Gastroesophageal sphincter (tissue), 4 donors: Measurements from ENCODE around the gene CDRT4. TPM values are rescaled to one million over a fixed set of nuclear protein-coding genes. Genes with fewer than 3 reads are reported as not detected.

Experiments
- ATAC-seq: fragments of 150-250 bp; one replicate; pipeline ENCODE4 v1.9.1; 2016; ENCODE audit warnings: mild to moderate bottlenecking, moderate library complexity
- H3K27ac ChIP-seq, 4 donors: fragments of 200-600 bp; sonication (generic) in 3 of 4; 1 replicate in 3 of 4; 2 replicates in 1 of 4; pipeline ENCODE4 v1.5.1; 2016 to 2019
- H3K27me3 ChIP-seq: fragments of 200-600 bp; sonication (generic); one replicate; pipeline ENCODE4 v1.5.1; 2019
- H3K36me3 ChIP-seq, 2 donors: fragments of 200-600 bp; sonication (generic); one replicate each; pipeline ENCODE4 v1.5.1; 2019; ENCODE audit warnings: control low read depth in 1 of 2
- H3K4me1 ChIP-seq, 3 donors: fragments of 200-600 bp; sonication (generic); 1 replicate in 2 of 3; 2 replicates in 1 of 3; pipeline ENCODE4 v1.5.1; 2016 to 2019; ENCODE audit warnings: control low read depth in 2 of 3
- H3K4me3 ChIP-seq, 2 donors: fragments of 200-600 bp; sonication (generic); one replicate each; pipeline ENCODE4 v1.5.1; 2019; ENCODE audit warnings: mild to moderate bottlenecking in 1 of 2, moderate library complexity in 1 of 2
- H3K9me3 ChIP-seq, 3 donors: fragments of 200-600 bp; sonication (generic); one replicate each; pipeline ENCODE4 v1.5.1; 2017 to 2019; ENCODE audit warnings: control low read depth in 2 of 3
- CTCF ChIP-seq, 4 experiments: fragments of 200-600 bp in 2 of 4; fragments of 450-650 bp in 2 of 4; sonication (generic) in 1 of 4; IDR thresholded peaks; one replicate each; pipeline ENCODE4 v1.5.1; 2017 to 2019; ENCODE audit warnings: antibody characterized with exemption in 4 of 4, mild to moderate bottlenecking in 2 of 4, moderate library complexity in 2 of 4
- EP300 ChIP-seq: sonication (generic); formaldehyde crosslinking; IDR thresholded peaks from one replicate; pipeline ENCODE4 v1.6.1; 2017; ENCODE audit warnings: antibody characterized with exemption, mild to moderate bottlenecking
- POLR2A ChIP-seq, 2 donors: fragments of 450-650 bp; IDR thresholded peaks; one replicate each; pipeline ENCODE4 v1.6.1; 2017; ENCODE audit warnings: antibody characterized with exemption in 2 of 2, mild to moderate bottlenecking in 2 of 2, moderate library complexity in 1 of 2
- POLR2AphosphoS5 ChIP-seq: sonication (generic); formaldehyde crosslinking; IDR thresholded peaks from one replicate; pipeline ENCODE4 v1.6.1; 2017; ENCODE audit warnings: antibody characterized with exemption
- WGBS, 2 donors: methylation state at CpG; one replicate each; pipeline ENCODE4 v1.1.5; 2018; ENCODE audit warnings: low coverage in 1 of 2; 5-methylcytosine and 5-hydroxymethylcytosine counted together
- total RNA-seq, 4 donors: library from RNA; depleted of rRNA; stranded (reverse); fragments of >200 nt; gene quantifications; one replicate each; pipeline ENCODE4 v1.1.0, GENCODE V29; 2016

Gene CDRT4
- total RNA-seq, 4 donors from 2014 or later = 5.4 to 5.9 (median 5.5) TPM

- H3K9me3 ChIP-seq = no peaks in the 10 kb centered on the region
- TF ChIP-seq CTCF (IDR thresholded peaks at IDR 0.05) (no peak), POLR2A (IDR thresholded peaks at IDR 0.05) (no peak)
- no peak overlapping the region for H3K4me3 ChIP-seq
- H3K36me3 ChIP-seq = peaks cover 0 to 6% of the 10 kb centered on the region in 2 donors
- no peaks in the 10 kb centered on the region for H3K27me3 ChIP-seq
- peak overlapping the region in 3 of 4 donors; percentile 55 to 78 (median 63) for H3K27ac ChIP-seq
- no peak for ATAC-seq
- H3K4me1 ChIP-seq = peaks cover 0 to 40% (median 15%) of the 10 kb centered on the region in 3 donors
Observed at GRCh38 chr17:15437303-15437635, 30.2 kb downstream of the CDRT4 start.

GRCh38 chr17:15436473-15437302, 30.7 kb downstream of the CDRT4 start:
- WGBS, 2 donors = 0 to 80% methylated on average over 1 of the region's 3 CpGs
- H3K27ac ChIP-seq = peak overlapping the region; percentile 3 to 78 (median 59)

GRCh38 chr17:15434956-15435355, 32.5 kb downstream of the CDRT4 start:
- H3K27ac ChIP-seq = peak overlapping the region; percentile 48 to 74 (median 66)

More at GRCh38 chr17:15436473-15437302, 30.7 kb downstream of the CDRT4 start:
- no peak for TF ChIP-seq EP300
- TF ChIP-seq CTCF (IDR thresholded peaks at IDR 0.05) = peak in 3 of 4 experiments; percentile 6 to 45 (median 21)
- TF ChIP-seq POLR2AphosphoS5 = peak; percentile 12
- TF ChIP-seq POLR2A (IDR thresholded peaks at IDR 0.05) = no peak
- Histone ChIP-seq H3K27me3 (no peaks in the 10 kb centered on the region), H3K9me3 (no peaks in the 10 kb centered on the region), H3K4me1 (peaks cover 0 to 40% (median 15%) of the 10 kb centered on the region in 3 donors), H3K4me3 (no peak overlapping the region), H3K36me3 (peaks cover 0 to 6% of the 10 kb centered on the region in 2 donors)
- peak; percentile 58 for ATAC-seq

GRCh38 chr17:15432807-15433611, 34.4 kb downstream of the CDRT4 start:
- ATAC-seq = peak; percentile 67
- Histone ChIP-seq H3K9me3 (no peaks in the 10 kb centered on the region), H3K4me3 (no peak overlapping the region), H3K4me1 (peaks cover 0 to 46% (median 15%) of the 10 kb centered on the region in 3 donors), H3K27me3 (no peaks in the 10 kb centered on the region), H3K36me3 (peaks cover 0 to 6% of the 10 kb centered on the region in 2 donors), H3K27ac (peak overlapping the region in 3 of 4 donors; percentile 63 to 69 (median 68))
- TF ChIP-seq EP300 = no peak
- peak; percentile 64 for TF ChIP-seq POLR2AphosphoS5
- 46 to 80% methylated on average over 4 to 6 of the region's 6 CpGs for WGBS, 2 donors

More at GRCh38 chr17:15434956-15435355, 32.5 kb downstream of the CDRT4 start:
- no peak for TF ChIP-seq POLR2A (IDR thresholded peaks at IDR 0.05)
- no peak for TF ChIP-seq CTCF (IDR thresholded peaks at IDR 0.05)
- no peak for TF ChIP-seq POLR2AphosphoS5
- no peak for TF ChIP-seq EP300
- Histone ChIP-seq H3K27me3 (no peaks in the 10 kb centered on the region), H3K9me3 (no peaks in the 10 kb centered on the region), H3K4me3 (no peak overlapping the region), H3K4me1 (peaks cover 0 to 46% (median 15%) of the 10 kb centered on the region in 3 donors), H3K36me3 (peaks cover 0 to 6% of the 10 kb centered on the region in 2 donors)
- WGBS, 2 donors = 87 to 96% methylated on average over 5 to 7 of the region's 8 CpGs
- ATAC-seq = no peak

GRCh38 chr17:15431766-15432165, 35.7 kb downstream of the CDRT4 start:
- H3K4me3 ChIP-seq = no peak overlapping the region
- no peaks in the 10 kb centered on the region for H3K36me3 ChIP-seq
- no peak for ATAC-seq
- 77 to 82% methylated on average over 4 of the region's 6 CpGs for WGBS, 2 donors
- peak overlapping the region in 3 of 4 donors; percentile 36 to 69 (median 68) for H3K27ac ChIP-seq
- H3K4me1 ChIP-seq = peaks cover 0 to 43% (median 15%) of the 10 kb centered on the region in 3 donors
- TF ChIP-seq POLR2AphosphoS5 = peak; percentile 11
- TF ChIP-seq CTCF (IDR thresholded peaks at IDR 0.05) = no peak
- H3K9me3 ChIP-seq = no peaks in the 10 kb centered on the region
- no peaks in the 10 kb centered on the region for H3K27me3 ChIP-seq
